ENCODE measurements around the gene RETREG2. TPM values are rescaled to one million over a fixed set of nuclear protein-coding genes. Genes with fewer than 3 reads are reported as not detected.

RETREG2 gene
- total and polyA plus RNA-seq, 4 donors, result 21.7 to 42.8 (median 37.7) TPM

DNA sequence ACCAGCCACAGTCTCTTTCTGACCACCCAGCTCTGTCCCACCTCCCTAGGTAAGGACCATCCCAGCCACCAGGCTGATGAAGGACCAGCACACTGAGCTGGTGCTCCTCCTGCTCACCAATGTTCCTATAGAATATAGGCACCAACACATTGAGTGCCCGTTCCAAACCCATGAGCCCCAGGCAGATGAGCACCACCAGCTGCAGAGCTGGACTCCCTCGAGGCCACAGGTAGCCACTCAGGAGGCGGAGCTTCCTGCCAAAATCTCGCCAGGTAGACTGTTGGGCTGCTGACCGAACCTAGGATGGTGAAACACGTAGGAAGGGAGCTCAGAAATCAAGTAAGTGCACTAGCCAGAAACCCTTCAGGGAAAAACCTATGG lies 38.5 kb downstream of the RETREG2 start:
- Histone ChIP-seq H3K4me3 (ENCODE audit: low read depth in 1 of 3, low read length in 3 of 3) (no peak overlapping the region), H3K27ac (ENCODE audit: low read depth in 1 of 2, low read length in 2 of 2) (no peak overlapping the region), H3K9me3 (ENCODE audit: control insufficient read depth in 4 of 4, low read length in 3 of 4) (no peaks in the 10 kb centered on the region), H3K9ac (ENCODE audit: low read depth in 1 of 2, low read length in 2 of 2) (no peak overlapping the region), H3K4me1 (ENCODE audit: control insufficient read depth in 4 of 4, insufficient read depth in 4 of 4, low read length in 3 of 4) (peaks cover 5 to 27% (median 19%) of the 10 kb centered on the region in 4 donors), H3K27me3 (ENCODE audit: control insufficient read depth in 4 of 4, insufficient read depth in 4 of 4, low read length in 3 of 4) (no peaks in the 10 kb centered on the region), H3K36me3 (ENCODE audit: control insufficient read depth in 4 of 4, insufficient read depth in 3 of 4, low read depth in 1 of 4, low read length in 3 of 4) (peaks cover 11 to 35% (median 18%) of the 10 kb centered on the region in 4 donors)
- WGBS, result 96% methylated on average over 6 of the region's 6 CpGs
- DNase-seq (ENCODE audit: low spot score), result peak; percentile 36
- TF ChIP-seq RAD21 (IDR thresholded peaks at IDR 0.05) (no peak), NR2F2 (IDR thresholded peaks at IDR 0.05) (no peak), FOXA2 (IDR thresholded peaks at IDR 0.05) (no peak), FOXA1 (IDR thresholded peaks at IDR 0.05) (no peak), SP1 (IDR thresholded peaks at IDR 0.05) (no peak)

DNA sequence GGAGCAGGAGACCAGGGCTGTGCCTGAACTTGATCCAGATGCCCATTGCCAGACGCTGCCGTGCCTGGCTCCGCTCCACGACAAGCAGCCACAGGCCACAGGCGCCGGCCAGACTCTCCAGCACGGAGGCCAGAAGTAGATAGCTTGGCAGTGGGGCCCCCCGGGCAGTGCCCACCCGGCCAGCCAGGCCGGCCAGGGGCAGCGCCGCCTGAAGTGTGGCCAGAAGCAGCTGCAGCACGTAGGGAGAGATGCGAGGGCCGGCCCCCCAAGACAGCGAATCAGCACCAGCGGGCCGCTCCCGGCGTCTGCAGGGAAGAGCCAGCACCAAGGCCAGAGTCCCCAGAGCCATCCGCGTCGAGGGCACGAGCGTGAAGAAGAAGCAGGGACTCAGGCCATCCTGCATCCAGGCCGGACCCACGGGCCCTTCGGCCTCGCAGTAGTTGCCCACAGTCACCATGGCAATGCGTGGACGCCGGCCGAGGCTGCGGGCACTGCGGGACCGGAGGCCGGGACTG lies 40.2 kb downstream of the RETREG2 start:
- no peak for DNase-seq (ENCODE audit: low spot score)
- under 1% methylated on average over 37 of the region's 37 CpGs for WGBS

DNA sequence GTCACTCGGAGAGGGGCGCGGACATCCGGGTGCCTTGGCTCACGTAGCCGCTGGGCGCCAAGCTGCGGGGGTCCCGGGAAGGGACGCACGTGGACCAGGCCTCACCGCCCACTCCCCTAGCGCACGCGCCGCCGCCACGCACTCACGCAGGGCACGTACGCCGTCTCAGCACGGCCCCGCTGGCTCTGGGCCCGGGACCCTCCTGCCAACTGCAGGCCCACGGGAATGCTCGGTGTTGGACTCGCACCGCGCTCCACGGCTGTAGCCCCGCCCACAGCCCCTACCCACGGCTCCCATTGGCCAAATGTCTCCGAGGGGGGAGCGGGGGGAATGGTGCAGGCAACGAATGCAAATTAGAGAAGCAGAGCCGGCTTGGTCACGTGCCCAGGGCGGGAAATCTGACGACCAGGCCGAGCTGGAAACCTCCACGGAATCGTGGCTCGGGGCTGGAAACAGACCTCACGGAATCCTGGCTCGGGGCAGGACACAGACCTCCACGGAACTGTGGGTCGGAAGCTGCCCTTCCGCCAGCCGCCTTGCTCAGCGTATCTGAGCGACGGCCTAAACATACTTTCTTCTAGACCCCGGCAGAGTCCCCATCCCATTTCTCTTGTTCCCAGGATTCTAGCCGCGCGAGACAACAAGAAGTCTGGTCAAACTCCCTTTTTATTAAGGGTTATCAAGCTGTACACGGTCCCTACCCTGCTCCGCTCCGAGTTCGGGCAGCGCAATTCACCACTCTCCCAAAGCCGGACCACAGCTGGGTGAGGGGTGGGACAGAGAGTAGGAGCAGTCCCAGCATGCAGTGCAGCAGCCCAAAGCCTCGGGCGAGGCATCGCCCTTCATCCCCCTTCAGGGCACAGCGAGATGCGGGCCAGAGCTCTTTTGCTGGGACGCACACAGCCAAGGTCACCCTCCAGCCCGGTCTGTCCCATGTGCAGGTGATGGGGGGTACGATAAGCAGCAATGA lies 40.9 kb downstream of the RETREG2 start, which contains the start of gene ABCB6:
TSS of gene ABCB6 (minus strand) at position 227 of the 970 bp plus-strand sequence. CDS start 285 bp downstream, outside the sequence.
- Histone ChIP-seq H3K27ac (ENCODE audit: low read depth in 1 of 2, low read length in 2 of 2) (peak within 1 kb of the TSS; percentile 85 to 92), H3K4me3 (ENCODE audit: low read depth in 1 of 3, low read length in 3 of 3) (peak within 1 kb of the TSS; percentile 51 to 64 (median 52)), H3K9ac (ENCODE audit: low read depth in 1 of 2, low read length in 2 of 2) (peak within 1 kb of the TSS; percentile 10 to 48), H3K36me3 (ENCODE audit: control insufficient read depth in 4 of 4, insufficient read depth in 3 of 4, low read depth in 1 of 4, low read length in 3 of 4) (peaks cover 17 to 43% (median 35%) of the 10 kb centered on the region in 4 donors), H3K27me3 (ENCODE audit: control insufficient read depth in 4 of 4, insufficient read depth in 4 of 4, low read length in 3 of 4) (no peaks in the 10 kb centered on the region), H3K9me3 (ENCODE audit: control insufficient read depth in 4 of 4, low read length in 3 of 4) (no peaks in the 10 kb centered on the region), H3K4me1 (ENCODE audit: control insufficient read depth in 4 of 4, insufficient read depth in 4 of 4, low read length in 3 of 4) (peaks cover 5 to 27% (median 19%) of the 10 kb centered on the region in 4 donors)
- 16% methylated on average over 71 of the region's 71 CpGs for WGBS
- TF ChIP-seq EGR1 (IDR thresholded peaks at IDR 0.05; ENCODE audit: low read depth in 2 of 2) (no peak), FOXA2 (IDR thresholded peaks at IDR 0.05) (no peak), HNF4G (IDR thresholded peaks at IDR 0.05) (no peak), SP1 (IDR thresholded peaks at IDR 0.05) (peak; percentile 70)
- TF ChIP-seq, protein P1, sequence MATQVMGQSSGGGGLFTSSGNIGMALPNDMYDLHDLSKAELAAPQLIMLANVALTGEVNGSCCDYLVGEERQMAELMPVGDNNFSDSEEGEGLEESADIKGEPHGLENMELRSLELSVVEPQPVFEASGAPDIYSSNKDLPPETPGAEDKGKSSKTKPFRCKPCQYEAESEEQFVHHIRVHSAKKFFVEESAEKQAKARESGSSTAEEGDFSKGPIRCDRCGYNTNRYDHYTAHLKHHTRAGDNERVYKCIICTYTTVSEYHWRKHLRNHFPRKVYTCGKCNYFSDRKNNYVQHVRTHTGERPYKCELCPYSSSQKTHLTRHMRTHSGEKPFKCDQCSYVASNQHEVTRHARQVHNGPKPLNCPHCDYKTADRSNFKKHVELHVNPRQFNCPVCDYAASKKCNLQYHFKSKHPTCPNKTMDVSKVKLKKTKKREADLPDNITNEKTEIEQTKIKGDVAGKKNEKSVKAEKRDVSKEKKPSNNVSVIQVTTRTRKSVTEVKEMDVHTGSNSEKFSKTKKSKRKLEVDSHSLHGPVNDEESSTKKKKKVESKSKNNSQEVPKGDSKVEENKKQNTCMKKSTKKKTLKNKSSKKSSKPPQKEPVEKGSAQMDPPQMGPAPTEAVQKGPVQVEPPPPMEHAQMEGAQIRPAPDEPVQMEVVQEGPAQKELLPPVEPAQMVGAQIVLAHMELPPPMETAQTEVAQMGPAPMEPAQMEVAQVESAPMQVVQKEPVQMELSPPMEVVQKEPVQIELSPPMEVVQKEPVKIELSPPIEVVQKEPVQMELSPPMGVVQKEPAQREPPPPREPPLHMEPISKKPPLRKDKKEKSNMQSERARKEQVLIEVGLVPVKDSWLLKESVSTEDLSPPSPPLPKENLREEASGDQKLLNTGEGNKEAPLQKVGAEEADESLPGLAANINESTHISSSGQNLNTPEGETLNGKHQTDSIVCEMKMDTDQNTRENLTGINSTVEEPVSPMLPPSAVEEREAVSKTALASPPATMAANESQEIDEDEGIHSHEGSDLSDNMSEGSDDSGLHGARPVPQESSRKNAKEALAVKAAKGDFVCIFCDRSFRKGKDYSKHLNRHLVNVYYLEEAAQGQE (IDR thresholded peaks at IDR 0.05), result peak; percentile 50
- TF ChIP-seq, protein P2, sequence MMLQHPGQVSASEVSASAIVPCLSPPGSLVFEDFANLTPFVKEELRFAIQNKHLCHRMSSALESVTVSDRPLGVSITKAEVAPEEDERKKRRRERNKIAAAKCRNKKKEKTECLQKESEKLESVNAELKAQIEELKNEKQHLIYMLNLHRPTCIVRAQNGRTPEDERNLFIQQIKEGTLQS (IDR thresholded peaks at IDR 0.05), result no peak
- TF ChIP-seq, protein P3, sequence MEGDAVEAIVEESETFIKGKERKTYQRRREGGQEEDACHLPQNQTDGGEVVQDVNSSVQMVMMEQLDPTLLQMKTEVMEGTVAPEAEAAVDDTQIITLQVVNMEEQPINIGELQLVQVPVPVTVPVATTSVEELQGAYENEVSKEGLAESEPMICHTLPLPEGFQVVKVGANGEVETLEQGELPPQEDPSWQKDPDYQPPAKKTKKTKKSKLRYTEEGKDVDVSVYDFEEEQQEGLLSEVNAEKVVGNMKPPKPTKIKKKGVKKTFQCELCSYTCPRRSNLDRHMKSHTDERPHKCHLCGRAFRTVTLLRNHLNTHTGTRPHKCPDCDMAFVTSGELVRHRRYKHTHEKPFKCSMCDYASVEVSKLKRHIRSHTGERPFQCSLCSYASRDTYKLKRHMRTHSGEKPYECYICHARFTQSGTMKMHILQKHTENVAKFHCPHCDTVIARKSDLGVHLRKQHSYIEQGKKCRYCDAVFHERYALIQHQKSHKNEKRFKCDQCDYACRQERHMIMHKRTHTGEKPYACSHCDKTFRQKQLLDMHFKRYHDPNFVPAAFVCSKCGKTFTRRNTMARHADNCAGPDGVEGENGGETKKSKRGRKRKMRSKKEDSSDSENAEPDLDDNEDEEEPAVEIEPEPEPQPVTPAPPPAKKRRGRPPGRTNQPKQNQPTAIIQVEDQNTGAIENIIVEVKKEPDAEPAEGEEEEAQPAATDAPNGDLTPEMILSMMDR (IDR thresholded peaks at IDR 0.05; ENCODE audit: low read depth, low read length, missing input control), result no peak
- peak; percentile 97 for DNase-seq (ENCODE audit: low spot score)

More for the DNA sequence above, 40.2 kb downstream of the RETREG2 start:
- Histone ChIP-seq H3K4me3 (ENCODE audit: low read depth in 1 of 3, low read length in 3 of 3) (peak overlapping the region; percentile 51 to 64 (median 52)), H3K36me3 (ENCODE audit: control insufficient read depth in 4 of 4, insufficient read depth in 3 of 4, low read depth in 1 of 4, low read length in 3 of 4) (peaks cover 12 to 43% (median 29%) of the 10 kb centered on the region in 4 donors), H3K9me3 (ENCODE audit: control insufficient read depth in 4 of 4, low read length in 3 of 4) (no peaks in the 10 kb centered on the region), H3K4me1 (ENCODE audit: control insufficient read depth in 4 of 4, insufficient read depth in 4 of 4, low read length in 3 of 4) (peaks cover 5 to 27% (median 19%) of the 10 kb centered on the region in 4 donors), H3K27me3 (ENCODE audit: control insufficient read depth in 4 of 4, insufficient read depth in 4 of 4, low read length in 3 of 4) (no peaks in the 10 kb centered on the region), H3K9ac (ENCODE audit: low read depth in 1 of 2, low read length in 2 of 2) (peak overlapping the region; percentile 10 to 48), H3K27ac (ENCODE audit: low read depth in 1 of 2, low read length in 2 of 2) (peak overlapping the region; percentile 85 to 92)
- no peak for TF ChIP-seq FOXA2 (IDR thresholded peaks at IDR 0.05)
- no peak for TF ChIP-seq TAF1 (conservative IDR thresholded peaks at IDR 0.05)
- peak in 1 of 2 donors; percentile 2 for TF ChIP-seq RAD21 (IDR thresholded peaks at IDR 0.05)
- TF ChIP-seq JUND (IDR thresholded peaks at IDR 0.05), result no peak
- no peak for TF ChIP-seq GABPA (IDR thresholded peaks at IDR 0.05 in 1 of 2, conservative IDR thresholded peaks at IDR 0.05 in 1 of 2)
- TF ChIP-seq NR2F2 (IDR thresholded peaks at IDR 0.05), result no peak
- TF ChIP-seq, protein P2 (IDR thresholded peaks at IDR 0.05), result no peak
- no peak for TF ChIP-seq HNF4G (IDR thresholded peaks at IDR 0.05)
- no peak for TF ChIP-seq YY1 (IDR thresholded peaks at IDR 0.05)
- TF ChIP-seq SP1 (IDR thresholded peaks at IDR 0.05), result no peak
- TF ChIP-seq HNF4A (conservative IDR thresholded peaks at IDR 0.05), result peak in 1 of 2 donors; percentile 1
